ENCODE results near the gene TIGD7.

The TIGD7 gene

GRCh38 chr16:3266873-3267537 is 38.2 kb downstream of the TIGD7 start:
- Histone ChIP-seq H3K27ac (replicated peaks) (no peak overlapping the region), H3K4me3 (replicated peaks; ENCODE audit: insufficient read depth, low read length) (no peak overlapping the region), H3K27me3 (ENCODE audit: insufficient read depth, poor library complexity, severe bottlenecking) (no peaks in the 10 kb centered on the region)
- DNase-seq (ENCODE audit: low read depth in 1 of 2, low spot score in 1 of 2), result peak in 1 of 2 experiments; percentile 18
- TF ChIP-seq SPI1 (IDR thresholded peaks at IDR 0.05; ENCODE audit: borderline replicate concordance, low read depth) (no peak), REST (IDR thresholded peaks at IDR 0.05; ENCODE audit: insufficient replicate concordance, low read depth) (no peak), GABPA (IDR thresholded peaks at IDR 0.05; ENCODE audit: low read depth) (no peak), POLR2AphosphoS5 (IDR thresholded peaks at IDR 0.05; ENCODE audit: low read depth) (no peak), CTCF (IDR thresholded peaks at IDR 0.05; ENCODE audit: insufficient read depth, low read length) (peak; percentile 8)

- Histone ChIP-seq H3K27ac (replicated peaks) (peak overlapping the region; percentile 96), H3K27me3 (ENCODE audit: insufficient read depth, poor library complexity, severe bottlenecking) (no peaks in the 10 kb centered on the region), H3K4me3 (replicated peaks; ENCODE audit: insufficient read depth, low read length) (peak overlapping the region; percentile 60)
- peak; percentile 92 to 99 for DNase-seq (ENCODE audit: low read depth in 1 of 2, low spot score in 1 of 2)
- TF ChIP-seq CTCF (IDR thresholded peaks at IDR 0.05; ENCODE audit: insufficient read depth, low read length) (peak; percentile 0), SPI1 (IDR thresholded peaks at IDR 0.05; ENCODE audit: borderline replicate concordance, low read depth) (peak; percentile 97), REST (IDR thresholded peaks at IDR 0.05; ENCODE audit: insufficient replicate concordance, low read depth) (peak; percentile 13), GABPA (IDR thresholded peaks at IDR 0.05; ENCODE audit: low read depth) (0 out of 2 replicates have a peak, but pooled peaks have one; percentile 3), POLR2AphosphoS5 (IDR thresholded peaks at IDR 0.05; ENCODE audit: low read depth) (peak; percentile 81)
Measured at GRCh38 chr16:3264137-3265036, 40.8 kb downstream of the TIGD7 start.

- no peak overlapping the region for H3K4me3 ChIP-seq (replicated peaks; ENCODE audit: insufficient read depth, low read length)
- H3K27me3 ChIP-seq (ENCODE audit: insufficient read depth, poor library complexity, severe bottlenecking), result no peaks in the 10 kb centered on the region
- TF ChIP-seq GABPA (IDR thresholded peaks at IDR 0.05; ENCODE audit: low read depth), result no peak
- TF ChIP-seq CTCF (IDR thresholded peaks at IDR 0.05; ENCODE audit: insufficient read depth, low read length), result no peak
- TF ChIP-seq SPI1 (IDR thresholded peaks at IDR 0.05; ENCODE audit: borderline replicate concordance, low read depth), result no peak
- TF ChIP-seq POLR2AphosphoS5 (IDR thresholded peaks at IDR 0.05; ENCODE audit: low read depth), result no peak
- no peak for TF ChIP-seq REST (IDR thresholded peaks at IDR 0.05; ENCODE audit: insufficient replicate concordance, low read depth)
- peak overlapping the region; percentile 96; the same call in 1 of the 2 replicates for H3K27ac ChIP-seq (replicated peaks)
- DNase-seq (ENCODE audit: low read depth in 1 of 2, low spot score in 1 of 2), result no peak
Measured at GRCh38 chr16:3262517-3262916, 42.7 kb downstream of the TIGD7 start.
